HG03342 (cell line): ENCODE data around the gene CSF2.

Experiments used
- ATAC-seq: cut with Tn5 transposase; IDR thresholded peaks from one replicate; pipeline ENCODE4 v1.9.1; 2021; ENCODE audit warnings: mild to moderate bottlenecking, moderate library complexity; ENCODE audit not compliant: unreplicated experiment

CSF2 gene

GRCh38 chr5:132073231-132074013 lies at the start of gene CSF2:
CSF2 (plus strand) TSS chr5:132073789; CDS start chr5:132073824, 35 bp downstream.
- no peak for ATAC-seq

GRCh38 chr5:132024117-132024435 lies 49.5 kb upstream of the CSF2 start:
- ATAC-seq = no peak

- ATAC-seq = no peak
These were observed 48.7 kb upstream of the CSF2 start for GRCh38 chr5:132024789-132025402.

DNA sequence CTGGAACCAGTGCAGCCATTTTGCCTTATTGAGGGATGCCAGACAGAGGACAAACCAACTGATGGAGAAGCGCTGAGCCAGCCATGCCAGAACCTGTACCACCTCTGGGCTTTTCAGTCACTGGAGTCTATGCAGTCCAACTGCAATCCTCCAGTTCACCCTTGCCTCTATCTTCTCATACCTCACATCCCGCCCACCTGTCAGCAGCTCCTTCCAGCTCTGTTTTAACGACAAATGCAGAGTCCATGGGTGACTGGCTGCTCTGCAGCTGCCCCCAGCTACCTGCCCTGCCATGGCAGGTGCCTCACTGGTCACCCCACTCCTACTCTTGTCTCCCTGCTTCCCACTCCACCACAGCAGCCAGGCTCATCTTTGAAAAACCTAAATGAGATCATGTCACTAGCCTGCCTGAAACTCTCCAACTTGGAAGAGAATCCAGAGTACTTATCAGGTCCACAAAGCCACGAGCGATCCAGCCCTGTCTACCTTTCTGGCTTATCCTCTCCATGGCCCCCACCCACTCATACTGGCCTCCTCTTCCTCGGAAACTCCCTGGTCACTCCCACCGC lies 48.1 kb upstream of the CSF2 start:
- ATAC-seq = no peak

GRCh38 chr5:132026516-132027008 lies 47.0 kb upstream of the CSF2 start:
- ATAC-seq = no peak

DNA sequence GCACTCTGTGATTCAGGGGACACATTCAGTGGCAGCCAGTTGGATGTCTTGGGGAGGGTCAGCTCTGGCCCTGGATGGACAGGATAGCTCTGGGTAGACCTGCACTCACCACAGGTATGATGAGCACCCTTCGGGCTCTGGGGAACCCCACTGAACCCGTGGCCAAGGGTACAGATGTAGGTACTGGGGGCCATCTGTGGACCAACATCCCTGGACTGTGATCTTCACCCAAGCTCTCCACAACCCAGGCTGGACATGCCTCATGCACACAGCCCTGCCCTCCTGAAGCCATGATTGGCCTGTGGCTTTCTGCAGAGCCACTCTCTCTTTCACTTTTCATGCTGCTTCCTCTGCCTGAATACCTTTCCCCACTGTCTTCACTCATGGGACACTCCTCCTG lies 46.6 kb upstream of the CSF2 start:
- ATAC-seq = no peak

- ATAC-seq = no peak
These were observed 43.8 kb upstream of the CSF2 start for GRCh38 chr5:132029609-132030330.

DNA sequence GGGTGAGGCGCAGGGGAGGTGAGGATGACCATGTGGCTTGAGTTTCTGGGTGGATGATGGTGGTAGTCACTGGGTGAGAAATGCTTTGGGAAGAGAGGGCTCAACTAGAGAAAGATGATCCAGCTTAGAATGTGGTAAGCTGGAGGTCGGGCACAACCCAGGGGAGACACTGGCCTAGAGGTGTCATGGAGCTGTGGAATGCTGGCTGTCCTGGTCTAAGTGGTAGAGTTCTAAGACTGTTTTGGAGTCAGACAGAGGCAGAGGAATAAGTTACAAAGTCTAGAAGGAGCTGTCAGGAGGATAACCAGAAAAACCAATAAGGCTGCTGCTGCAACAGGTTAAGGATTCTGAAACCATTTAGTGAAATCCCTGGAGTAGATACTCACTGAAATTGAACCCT lies 43.0 kb upstream of the CSF2 start:
- ATAC-seq = no peak

DNA sequence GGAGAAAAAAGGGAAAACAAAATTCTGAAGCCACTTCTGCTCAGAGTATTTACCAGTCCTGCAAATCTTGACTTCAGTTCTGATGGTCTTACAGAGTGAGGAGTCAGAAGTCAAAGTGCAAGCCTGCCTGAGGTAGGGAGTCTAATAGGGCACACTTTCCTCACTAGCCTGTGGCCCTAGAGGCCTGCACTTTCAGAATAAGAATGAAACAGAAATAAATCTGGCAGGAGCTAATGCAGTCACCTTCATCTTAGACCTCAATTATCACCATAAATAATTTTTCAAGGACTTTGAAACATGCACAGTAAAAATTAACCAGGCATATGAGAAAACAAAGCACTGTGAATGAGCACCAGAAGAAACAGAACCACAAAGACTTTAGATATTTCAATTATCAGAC lies 41.4 kb upstream of the CSF2 start:
- no peak for ATAC-seq

DNA sequence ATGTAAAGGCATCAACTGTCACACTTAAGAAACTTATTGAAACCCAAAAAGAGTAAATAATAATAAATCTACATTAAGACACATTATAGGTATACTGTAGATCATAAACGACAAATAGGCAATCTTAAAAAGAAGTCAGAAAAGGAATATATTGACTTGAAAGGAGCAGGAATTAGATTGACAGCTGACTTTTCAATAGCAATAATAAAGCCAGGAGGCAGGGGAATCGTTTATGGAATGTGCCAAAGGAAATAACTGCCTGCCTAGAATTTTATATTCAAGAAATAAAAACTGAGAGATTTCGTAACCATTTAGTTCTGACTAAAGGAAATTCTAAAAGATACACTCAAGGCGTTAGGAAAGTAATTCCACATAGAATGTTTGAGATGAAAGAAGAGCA lies 40.5 kb upstream of the CSF2 start:
- ATAC-seq = no peak

DNA sequence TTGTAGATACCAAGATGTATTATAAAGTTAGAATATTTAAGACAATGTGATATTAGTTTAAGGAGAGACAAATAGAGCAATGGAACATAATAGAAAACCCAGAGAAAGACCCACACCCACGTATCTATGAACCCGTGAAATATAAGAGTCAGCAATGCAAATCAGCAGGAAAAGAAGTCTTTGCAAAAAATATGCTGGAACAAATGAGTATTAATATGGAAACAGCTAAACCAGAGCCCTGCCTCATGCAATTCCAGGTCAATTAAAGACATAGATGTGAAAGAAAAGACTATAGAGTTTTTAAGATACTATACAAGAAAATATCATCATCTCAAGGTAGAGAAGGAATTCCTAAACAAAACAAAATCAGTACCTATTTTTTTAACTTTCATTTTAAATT lies 36.2 kb upstream of the CSF2 start:
- ATAC-seq = no peak

DNA sequence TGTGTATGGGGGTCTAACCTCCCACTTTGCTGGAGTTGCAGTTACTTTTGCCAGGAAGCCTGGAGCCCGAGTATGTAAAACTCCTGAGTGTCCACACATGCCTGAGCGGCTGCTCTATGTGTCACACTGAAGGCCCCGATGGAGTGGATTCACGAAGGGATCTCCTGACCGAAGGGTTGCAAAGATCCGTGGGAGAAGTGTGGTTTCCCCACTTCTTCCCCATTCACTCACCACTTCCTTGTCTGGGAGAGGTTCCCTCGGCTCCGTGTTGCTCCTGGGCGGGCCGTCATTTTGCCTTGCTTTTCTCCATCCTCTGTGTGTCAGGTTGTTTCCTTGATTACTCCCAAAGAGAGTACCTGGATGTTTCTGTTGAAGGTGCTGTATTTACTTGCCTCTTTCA lies 29.4 kb upstream of the CSF2 start:
- no peak for ATAC-seq

DNA sequence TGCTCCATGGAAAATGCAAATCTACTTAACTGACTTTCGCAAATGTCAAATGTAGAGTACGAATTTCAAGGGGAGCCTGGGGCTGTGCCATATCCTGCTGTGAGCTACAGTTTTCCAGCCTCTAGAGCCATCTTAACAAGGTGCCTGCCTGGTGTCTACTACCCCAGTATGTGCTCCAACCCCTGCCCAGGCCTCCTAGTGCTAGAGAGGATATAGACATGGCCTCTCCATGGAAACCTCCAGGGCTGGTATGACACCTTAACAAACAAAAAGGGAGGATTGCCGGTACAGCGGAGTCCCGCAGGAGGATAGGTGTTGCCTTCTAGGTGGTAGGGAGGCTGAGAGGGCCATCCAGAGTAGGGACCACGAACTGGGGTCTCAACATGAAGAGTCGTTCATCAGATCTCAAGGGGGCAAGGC lies 26.7 kb upstream of the CSF2 start:
- ATAC-seq = no peak

- ATAC-seq = no peak
These were observed 24.5 kb upstream of the CSF2 start for GRCh38 chr5:132049093-132049492.

DNA sequence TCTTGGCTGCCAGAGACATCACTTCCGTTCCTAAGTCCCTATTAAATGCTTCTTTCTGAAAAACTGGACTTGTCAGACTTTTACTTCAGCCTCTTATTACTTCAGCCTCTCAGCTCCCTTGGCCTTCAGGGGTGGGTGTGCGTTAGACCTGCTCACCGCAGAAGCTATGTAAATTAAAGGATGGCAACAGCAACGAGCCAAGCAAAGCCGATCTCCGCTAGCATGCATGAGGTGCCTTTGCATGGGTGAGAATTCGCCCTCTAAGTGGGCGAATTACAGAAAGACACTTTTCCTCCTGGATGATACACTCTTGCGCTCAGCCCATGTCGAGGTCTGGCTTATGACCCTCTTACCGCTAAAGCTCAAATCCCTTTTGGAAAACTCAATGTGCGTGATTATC lies 24.0 kb upstream of the CSF2 start:
- no peak for ATAC-seq

DNA sequence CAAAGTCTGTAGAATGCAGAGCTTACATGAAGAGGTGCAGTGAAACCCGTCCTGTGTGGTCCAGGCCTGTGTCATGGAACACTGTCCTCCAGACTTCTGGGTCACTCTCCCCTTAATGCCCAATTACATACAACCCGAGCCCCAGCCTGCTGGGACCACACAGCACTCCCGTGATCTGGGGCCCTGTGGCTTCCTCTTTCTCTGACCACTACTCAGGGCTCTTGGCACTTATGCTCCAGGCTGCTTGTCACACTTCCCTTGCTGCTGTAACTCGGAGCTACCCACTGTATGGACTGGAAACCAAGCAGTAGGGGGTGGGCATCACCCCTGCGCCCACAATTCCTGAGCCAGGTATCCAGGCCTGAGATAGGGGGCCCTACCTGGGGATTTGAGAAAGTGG lies 23.5 kb upstream of the CSF2 start:
- ATAC-seq = no peak

- no peak for ATAC-seq
These were observed 22.7 kb upstream of the CSF2 start for GRCh38 chr5:132050661-132051552.

GRCh38 chr5:132052520-132052919 lies 21.1 kb upstream of the CSF2 start:
- ATAC-seq = no peak

- ATAC-seq = no peak
These were observed 20.1 kb upstream of the CSF2 start for GRCh38 chr5:132053483-132053882.

DNA sequence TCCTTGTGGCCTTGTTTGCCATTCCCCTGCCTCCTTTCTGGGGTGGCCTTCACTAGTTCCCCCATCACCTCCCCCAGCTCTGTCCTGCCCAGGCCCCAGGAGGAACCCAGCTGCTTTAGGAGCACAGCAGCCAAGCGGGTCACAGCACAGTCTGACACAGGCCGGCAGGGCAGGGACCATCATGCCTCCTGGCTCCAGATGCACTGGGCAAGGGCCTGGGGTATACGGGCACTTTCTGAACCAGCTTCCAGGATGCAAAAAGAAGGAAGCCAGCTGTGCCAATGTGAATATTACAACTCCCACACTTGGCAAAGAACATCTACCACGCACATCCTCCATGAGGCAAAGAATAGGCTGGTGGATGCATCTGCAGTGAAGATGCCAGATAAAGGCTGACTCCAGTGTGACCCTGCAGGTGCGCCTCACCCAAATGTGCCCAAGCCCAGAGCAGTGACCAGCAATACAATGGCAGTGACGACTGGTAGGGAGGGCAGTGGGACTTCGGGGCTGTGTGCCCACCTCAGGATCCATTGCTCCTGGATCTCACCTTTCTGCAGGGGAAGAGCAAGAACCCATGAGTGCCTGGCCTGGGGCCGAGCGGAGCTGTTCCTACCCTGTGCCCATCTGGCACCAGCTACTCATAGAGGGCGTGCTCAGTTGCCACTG lies 19.4 kb upstream of the CSF2 start:
- ATAC-seq = no peak
